Trophoblast cell (in vitro differentiated cells and primary cell): Measurements from ENCODE around the gene RCAN2.

Experiments used
- DNase-seq, 2 donors: peaks; one replicate each; pipeline ENCODE4 v3.0.0-alpha.2; 2016
- H2AFZ ChIP-seq: 2 replicates; pipeline ENCODE4 v1.6.1; 2013; ENCODE audit warnings: low read length, moderate library complexity, mild to moderate bottlenecking; ENCODE audit not compliant: insufficient read depth, poor library complexity
- H2AK5ac ChIP-seq: 2 replicates; pipeline ENCODE4 v1.6.1; 2013; ENCODE audit warnings: mild to moderate bottlenecking, low read length
- H2BK120ac ChIP-seq: 2 replicates; pipeline ENCODE4 v1.6.1; 2013; ENCODE audit warnings: low read length, mild to moderate bottlenecking, moderate library complexity; ENCODE audit not compliant: insufficient read depth, poor library complexity
- H2BK12ac ChIP-seq: 2 replicates; pipeline ENCODE4 v1.6.1; 2013; ENCODE audit warnings: mild to moderate bottlenecking, low read length, moderate library complexity
- H2BK5ac ChIP-seq: 2 replicates; pipeline ENCODE4 v1.6.1; 2013; ENCODE audit warnings: low read length, low read depth, moderate library complexity, mild to moderate bottlenecking; ENCODE audit not compliant: poor library complexity
- H3K14ac ChIP-seq: 2 replicates; pipeline ENCODE4 v1.6.1; 2013; ENCODE audit warnings: mild to moderate bottlenecking, low read length
- H3K18ac ChIP-seq: 2 replicates; pipeline ENCODE4 v1.6.1; 2013; ENCODE audit warnings: mild to moderate bottlenecking, low read length
- H3K23ac ChIP-seq: 2 replicates; pipeline ENCODE4 v1.6.1; 2013; ENCODE audit warnings: low read length
- H3K27ac ChIP-seq: 2 replicates; pipeline ENCODE4 v1.5.1; 2013; ENCODE audit warnings: low read depth, mild to moderate bottlenecking, inconsistent platforms, low read length, moderate library complexity
- H3K27me3 ChIP-seq: 2 replicates; pipeline ENCODE4 v1.6.1; 2013; ENCODE audit warnings: inconsistent platforms, mild to moderate bottlenecking, low read length, moderate library complexity; ENCODE audit not compliant: insufficient read depth
- H3K36me3 ChIP-seq, 2 experiments: 1 replicate in 1 of 2; 2 replicates in 1 of 2; pipeline ENCODE4 v1.6.1; 2013; ENCODE audit warnings: low read length in 2 of 2, mild to moderate bottlenecking in 2 of 2, moderate library complexity in 1 of 2; ENCODE audit not compliant: insufficient read depth in 2 of 2, control insufficient read depth in 1 of 2
- H3K4ac ChIP-seq: 2 replicates; pipeline ENCODE4 v1.6.1; 2013; ENCODE audit warnings: low read depth, mild to moderate bottlenecking, low read length, moderate library complexity
- H3K4me1 ChIP-seq, 2 experiments: 1 replicate in 1 of 2; 2 replicates in 1 of 2; pipeline ENCODE4 v1.6.1; 2013; ENCODE audit warnings: low read length in 2 of 2, mild to moderate bottlenecking in 2 of 2, moderate library complexity in 1 of 2; ENCODE audit not compliant: insufficient read depth in 2 of 2, control insufficient read depth in 1 of 2
- H3K4me2 ChIP-seq: 2 replicates; pipeline ENCODE4 v1.6.1; 2013; ENCODE audit warnings: inconsistent platforms, mild to moderate bottlenecking, low read length, moderate library complexity
- H3K4me3 ChIP-seq: 2 replicates; pipeline ENCODE4 v1.5.1; 2013; ENCODE audit warnings: mild to moderate bottlenecking, low read depth, low read length, inconsistent platforms
- H3K79me1 ChIP-seq: one replicate; pipeline ENCODE4 v1.6.1; 2013; ENCODE audit warnings: low read length
- H3K79me2 ChIP-seq: 2 replicates; pipeline ENCODE4 v1.6.1; 2013; ENCODE audit warnings: low read length, mild to moderate bottlenecking; ENCODE audit not compliant: control insufficient read depth, insufficient read depth, poor library complexity
- H3K9ac ChIP-seq: 2 replicates; pipeline ENCODE4 v1.6.1; 2013; ENCODE audit warnings: mild to moderate bottlenecking, low read length
- H3K9me3 ChIP-seq: 2 replicates; pipeline ENCODE4 v1.6.1; 2013; ENCODE audit warnings: low read depth, mild to moderate bottlenecking, control low read depth, inconsistent platforms, low read length; ENCODE audit not compliant: insufficient read depth
- H4K12ac ChIP-seq: 2 replicates; pipeline ENCODE4 v1.6.1; 2013; ENCODE audit warnings: low read depth, mild to moderate bottlenecking, low read length, moderate library complexity
- H4K8ac ChIP-seq: 2 replicates; pipeline ENCODE4 v1.6.1; 2013; ENCODE audit warnings: low read depth, mild to moderate bottlenecking, low read length, moderate library complexity
- H4K91ac ChIP-seq: one replicate; pipeline ENCODE4 v1.6.1; 2013; ENCODE audit warnings: low read depth, mild to moderate bottlenecking, low read length, moderate library complexity
- WGBS: extraction: QIAGEN DNeasy Blood & Tissue Kit; methylation state at CpG from one replicate; pipeline ENCODE4 v1.1.7; 2013; ENCODE audit warnings: missing lambda C conversion rate; ENCODE audit not compliant: insufficient read length, insufficient coverage; ENCODE audit errors: extremely low coverage; 5-methylcytosine and 5-hydroxymethylcytosine counted together

Gene RCAN2

GRCh38 chr6:46504242-46504641, 13.0 kb upstream of the RCAN2 start:
- Histone ChIP-seq H2BK12ac (no peak overlapping the region), H4K8ac (no peak overlapping the region), H3K27me3 (no peaks in the 10 kb centered on the region), H4K91ac (no peak overlapping the region), H3K27ac (no peak overlapping the region), H3K23ac (no peak overlapping the region), H3K79me2 (no peaks in the 10 kb centered on the region), H3K4ac (no peak overlapping the region), H2BK5ac (no peak overlapping the region), H3K9me3 (no peaks in the 10 kb centered on the region), H3K18ac (no peak overlapping the region), H3K4me3 (no peak overlapping the region), H3K36me3 (no peaks in the 10 kb centered on the region), H3K4me1 (peaks cover 0 to 2% of the 10 kb centered on the region in 2 experiments), H3K9ac (no peak overlapping the region), H4K12ac (no peak overlapping the region), H3K79me1 (no peaks in the 10 kb centered on the region), H3K14ac (no peak overlapping the region), H2AFZ (no peak overlapping the region), H2BK120ac (no peak overlapping the region), H2AK5ac (no peak overlapping the region), H3K4me2 (no peak overlapping the region)
- no peak for DNase-seq

- no peak overlapping the region for H4K12ac ChIP-seq
Observed at GRCh38 chr6:46502486-46503119, 11.4 kb upstream of the RCAN2 start.

DNA sequence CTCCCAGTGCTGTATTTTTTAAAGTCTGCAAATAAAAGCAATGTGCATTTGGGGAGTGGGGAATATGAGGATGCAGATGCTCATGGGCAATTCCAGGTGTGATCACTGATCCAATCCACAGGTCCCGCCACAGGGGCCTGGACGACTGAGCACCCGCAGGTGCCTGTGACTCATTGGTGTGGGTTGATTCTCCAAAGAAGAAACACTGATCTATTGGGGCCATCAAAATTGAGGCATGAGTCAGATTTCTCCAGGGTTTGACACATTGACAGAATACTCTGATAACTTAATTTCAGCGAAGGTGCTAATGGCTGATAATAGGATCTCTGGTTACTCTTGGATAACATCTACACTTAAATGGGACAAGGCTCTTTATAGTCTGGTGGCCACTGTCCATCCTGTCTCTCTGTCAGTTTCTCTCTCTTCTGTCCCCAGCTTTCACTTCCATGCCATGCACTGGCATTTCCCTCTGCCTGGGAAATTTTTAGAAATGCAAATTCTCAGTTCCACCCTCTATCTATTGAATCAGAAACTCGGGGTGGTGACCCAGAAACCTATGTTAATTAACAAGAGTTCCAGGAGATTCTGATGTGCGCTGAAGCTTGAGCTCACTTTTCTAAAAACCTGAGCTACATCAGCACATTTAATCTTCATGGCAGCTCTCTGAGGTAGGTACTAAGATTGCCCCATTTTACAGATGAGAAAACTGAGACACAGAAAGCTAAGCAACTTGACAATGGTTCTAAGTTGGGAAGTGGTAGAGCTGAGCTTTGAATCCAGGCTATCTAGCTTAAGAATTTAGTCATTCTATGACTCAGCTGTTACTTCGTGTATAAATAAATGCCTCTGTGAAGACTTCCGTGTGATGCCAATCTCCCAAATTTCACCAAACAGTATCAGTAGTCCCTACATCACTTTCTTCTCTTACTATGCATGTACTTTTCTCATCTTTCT, 10.2 kb upstream of the RCAN2 start:
- no peaks in the 10 kb centered on the region for H3K9me3 ChIP-seq
- no CpG with 5 or more reads among the region's 8 CpGs for WGBS
- no peak overlapping the region for H2BK120ac ChIP-seq
- H2AFZ ChIP-seq = no peak overlapping the region
- no peaks in the 10 kb centered on the region for H3K79me2 ChIP-seq
- H3K4me1 ChIP-seq = peaks cover 0 to 2% of the 10 kb centered on the region in 2 experiments
- no peak overlapping the region for H3K27ac ChIP-seq
- H3K36me3 ChIP-seq = no peaks in the 10 kb centered on the region
- H4K8ac ChIP-seq = no peak overlapping the region
- no peak overlapping the region for H3K9ac ChIP-seq
- H2BK5ac ChIP-seq = no peak overlapping the region
- no peak overlapping the region for H4K91ac ChIP-seq
- no peak overlapping the region for H2AK5ac ChIP-seq
- H3K18ac ChIP-seq = no peak overlapping the region
- no peak overlapping the region for H3K4me3 ChIP-seq
- no peak overlapping the region for H3K4me2 ChIP-seq
- no peak overlapping the region for H2BK12ac ChIP-seq
- no peak overlapping the region for H3K4ac ChIP-seq
- H4K12ac ChIP-seq = no peak overlapping the region
- H3K27me3 ChIP-seq = no peaks in the 10 kb centered on the region
- no peak overlapping the region for H3K14ac ChIP-seq
- DNase-seq = peak; percentile 52 to 58
- no peak overlapping the region for H3K23ac ChIP-seq
- H3K79me1 ChIP-seq = no peaks in the 10 kb centered on the region

More at GRCh38 chr6:46502486-46503119, 11.4 kb upstream of the RCAN2 start:
- Histone ChIP-seq H2BK120ac (no peak overlapping the region), H3K18ac (no peak overlapping the region), H3K9me3 (no peaks in the 10 kb centered on the region), H3K4me3 (no peak overlapping the region), H2BK5ac (no peak overlapping the region), H3K4me2 (no peak overlapping the region), H3K36me3 (no peaks in the 10 kb centered on the region), H3K9ac (no peak overlapping the region), H4K91ac (no peak overlapping the region), H2AK5ac (no peak overlapping the region), H2BK12ac (no peak overlapping the region), H3K14ac (no peak overlapping the region), H4K8ac (no peak overlapping the region), H3K79me1 (no peaks in the 10 kb centered on the region), H3K23ac (no peak overlapping the region), H3K27ac (no peak overlapping the region), H3K4ac (no peak overlapping the region), H2AFZ (no peak overlapping the region), H3K79me2 (no peaks in the 10 kb centered on the region), H3K4me1 (peaks cover 0 to 2% of the 10 kb centered on the region in 2 experiments), H3K27me3 (no peaks in the 10 kb centered on the region)
- WGBS = no CpG with 5 or more reads among the region's 2 CpGs
- DNase-seq = no peak

DNA sequence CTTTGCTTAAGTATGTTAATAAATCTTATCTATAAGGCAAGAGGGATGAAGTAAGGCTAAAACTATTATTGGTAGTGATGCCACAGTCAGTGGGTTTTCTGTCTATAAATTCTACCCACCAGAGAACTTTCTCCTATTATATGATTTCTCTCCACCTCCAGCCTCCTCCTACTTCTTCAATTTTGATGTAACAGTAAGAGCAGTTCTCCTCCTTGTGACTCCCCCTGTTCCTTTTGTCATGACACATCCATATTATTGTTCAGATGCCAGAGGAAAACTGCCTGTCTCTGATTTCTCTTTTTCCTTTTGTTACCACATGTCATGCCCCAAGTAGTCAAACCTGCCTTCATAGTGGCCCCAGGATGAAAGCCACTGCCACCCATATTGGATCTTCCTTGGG, 9.1 kb upstream of the RCAN2 start:
- no peak overlapping the region for H3K23ac ChIP-seq
- H3K4me2 ChIP-seq = no peak overlapping the region
- no peak overlapping the region for H4K8ac ChIP-seq
- no peak overlapping the region for H3K27ac ChIP-seq
- no peaks in the 10 kb centered on the region for H3K9me3 ChIP-seq
- H3K4ac ChIP-seq = no peak overlapping the region
- no peak overlapping the region for H3K14ac ChIP-seq
- H3K79me1 ChIP-seq = no peaks in the 10 kb centered on the region
- no peak overlapping the region for H3K9ac ChIP-seq
- no peak overlapping the region for H4K12ac ChIP-seq
- no peak overlapping the region for H2BK120ac ChIP-seq
- H2BK5ac ChIP-seq = no peak overlapping the region
- no peak overlapping the region for H3K18ac ChIP-seq
- no peak overlapping the region for H4K91ac ChIP-seq
- H3K27me3 ChIP-seq = no peaks in the 10 kb centered on the region
- H2AK5ac ChIP-seq = no peak overlapping the region
- no peak overlapping the region for H3K4me3 ChIP-seq
- H3K36me3 ChIP-seq = no peaks in the 10 kb centered on the region
- H3K4me1 ChIP-seq = peaks cover 0 to 2% of the 10 kb centered on the region in 2 experiments
- no peak overlapping the region for H2AFZ ChIP-seq
- no peak overlapping the region for H2BK12ac ChIP-seq
- peak in 1 of 2 donors; percentile 28 for DNase-seq
- no peaks in the 10 kb centered on the region for H3K79me2 ChIP-seq
